Stimulated activated CD4-positive, alpha-beta T cell treated with anti-CD3 and anti-CD28 coated beads, Interleukin-2, amount 100 ng/mL, for 24 hours (primary cell): ENCODE results near the gene UNC13B.

Experiments
- DNase-seq, 2 donors: peaks; one replicate each; pipeline ENCODE4 v3.0.0-alpha.2; 2020

Gene UNC13B

DNA sequence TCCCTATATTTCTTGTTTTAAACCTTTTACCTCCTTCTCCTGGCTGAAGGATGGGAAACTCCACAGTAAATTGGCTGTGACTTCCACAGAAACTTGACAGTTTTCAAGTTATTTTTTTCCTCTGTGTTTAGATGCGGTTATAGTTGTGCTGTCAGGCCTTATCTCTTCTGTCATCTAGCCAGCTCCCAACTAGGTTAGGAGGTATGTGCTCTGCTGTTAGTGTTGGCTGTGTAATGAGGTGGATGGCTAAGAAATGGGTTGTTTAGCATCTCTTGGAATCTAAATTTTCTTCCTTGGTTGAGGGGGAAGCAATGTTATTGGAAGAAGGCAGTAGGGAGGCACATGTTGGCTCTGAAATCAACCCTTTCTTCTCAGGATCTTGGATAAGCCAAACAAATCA, 178.2 kb downstream of the UNC13B start:
- DNase-seq, result no peak

DNA sequence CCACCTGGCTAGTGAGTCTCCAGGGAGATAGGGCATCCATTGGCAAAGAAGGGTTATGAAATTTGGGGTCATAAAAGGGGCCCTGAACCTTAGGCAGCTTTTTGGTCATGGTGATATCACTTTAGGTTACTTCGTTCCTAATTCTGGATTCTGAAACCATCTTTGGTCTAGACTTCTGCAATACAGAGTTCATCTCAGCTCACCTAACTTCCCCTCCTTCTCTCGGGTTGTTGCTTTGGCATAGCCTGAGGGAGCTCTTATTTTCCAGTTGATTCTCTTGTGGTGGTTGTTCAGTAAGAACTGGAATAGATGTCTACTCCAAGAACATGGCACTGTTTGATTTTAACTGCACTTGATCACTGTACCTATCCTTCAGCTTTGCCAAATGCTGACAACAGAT, 179.2 kb downstream of the UNC13B start:
- no peak for DNase-seq

- no peak for DNase-seq
Observed at GRCh38 chr9:35341585-35341984, 179.8 kb downstream of the UNC13B start.

DNA sequence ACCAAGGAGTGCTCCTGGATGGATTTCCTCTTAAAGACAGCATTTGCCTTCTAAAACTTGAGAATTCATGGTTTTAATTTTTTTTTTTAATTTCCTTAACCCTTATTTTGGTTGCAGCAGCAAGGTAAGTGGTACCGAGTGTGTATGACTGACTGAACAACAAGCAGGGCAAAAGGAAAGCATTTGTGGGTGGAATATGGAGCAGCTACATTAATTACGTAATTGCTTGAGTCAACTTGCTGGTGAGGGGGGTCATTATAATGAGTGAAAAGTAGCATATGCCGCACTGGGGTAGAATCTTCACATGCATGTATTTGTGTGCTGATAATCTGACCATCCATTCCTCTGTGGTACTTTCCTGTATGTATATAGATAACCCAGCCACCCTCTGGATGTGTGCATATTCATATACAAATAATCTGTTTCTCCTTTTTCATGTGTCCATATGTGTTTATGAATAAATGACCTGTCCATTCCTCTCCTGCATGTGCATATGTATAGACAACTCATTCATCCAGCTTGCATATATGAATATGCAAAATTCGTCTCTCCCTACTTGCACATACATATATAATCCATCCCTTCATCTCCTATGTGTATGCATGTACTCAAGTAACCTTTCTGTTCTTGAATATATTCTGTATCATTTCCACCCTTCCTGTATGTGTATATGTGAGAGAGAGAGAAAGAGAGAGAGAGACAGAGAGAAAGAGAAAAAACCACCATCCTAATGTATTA, 180.6 kb downstream of the UNC13B start:
- no peak for DNase-seq

DNA sequence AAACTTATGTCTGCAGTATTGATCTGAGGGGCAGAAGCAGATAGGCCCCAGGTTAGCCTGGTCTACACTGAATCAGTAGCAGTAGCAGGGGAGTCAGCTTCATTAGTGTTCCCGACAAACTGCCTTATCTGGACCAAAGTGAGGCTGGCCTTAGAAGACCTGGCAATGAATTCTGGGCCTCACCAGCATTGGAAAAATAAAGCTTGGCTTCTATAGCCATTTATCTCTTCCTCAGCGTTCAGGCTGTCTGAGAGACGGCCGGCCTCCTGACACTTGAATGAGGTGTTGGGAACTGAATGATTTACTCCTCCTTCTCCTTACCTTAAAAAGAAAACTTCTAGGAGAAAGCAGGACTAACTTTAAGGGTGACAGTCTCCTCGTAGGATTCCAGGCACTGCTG, 186.3 kb downstream of the UNC13B start:
- DNase-seq, result no peak

- no peak for DNase-seq
Observed at GRCh38 chr9:35349287-35349990, 187.6 kb downstream of the UNC13B start.

- no peak for DNase-seq
Observed at GRCh38 chr9:35350212-35350611, 188.4 kb downstream of the UNC13B start.

- DNase-seq, result no peak
Observed at GRCh38 chr9:35350827-35351549, 189.2 kb downstream of the UNC13B start.

- no peak for DNase-seq
Observed at GRCh38 chr9:35353731-35354365, 192.0 kb downstream of the UNC13B start.

DNA sequence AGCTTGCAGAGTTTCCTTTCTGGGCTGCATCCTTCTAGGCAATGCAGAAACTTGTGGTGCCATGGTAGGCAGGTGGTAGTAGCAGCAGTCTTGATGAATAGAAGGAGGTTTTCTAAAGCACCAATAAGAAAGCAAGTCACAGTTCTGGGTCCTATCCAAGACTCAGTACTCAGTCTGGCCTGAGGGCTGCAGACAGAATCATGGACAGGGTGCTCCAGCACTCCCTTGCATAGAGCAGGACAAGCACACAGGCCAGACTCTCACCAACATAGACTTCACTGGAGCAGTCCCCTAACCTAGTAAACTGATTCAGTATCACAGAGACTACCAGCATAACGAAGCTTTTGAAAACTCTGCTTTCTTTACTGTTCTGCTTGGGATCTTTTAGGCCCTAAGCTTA, 194.1 kb downstream of the UNC13B start:
- no peak for DNase-seq

DNA sequence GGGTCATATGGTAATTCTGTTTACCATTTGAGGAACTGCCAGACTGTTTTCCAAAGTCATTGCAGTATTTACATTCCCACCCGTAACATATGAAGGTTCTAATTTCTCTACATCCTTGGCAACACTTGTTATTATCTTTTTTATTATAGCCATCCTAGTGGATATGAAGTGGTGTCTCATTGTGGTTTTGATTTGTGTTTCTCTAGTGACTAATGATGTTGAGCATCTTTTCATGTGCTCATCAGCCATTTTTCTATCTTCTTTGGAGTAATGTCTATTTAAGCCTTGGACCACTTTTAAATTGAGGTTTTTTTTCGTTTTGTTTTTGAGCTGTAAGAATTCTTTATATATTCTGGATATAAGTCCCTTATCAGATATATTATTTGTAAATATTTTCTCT, 195.3 kb downstream of the UNC13B start:
- no peak for DNase-seq

DNA sequence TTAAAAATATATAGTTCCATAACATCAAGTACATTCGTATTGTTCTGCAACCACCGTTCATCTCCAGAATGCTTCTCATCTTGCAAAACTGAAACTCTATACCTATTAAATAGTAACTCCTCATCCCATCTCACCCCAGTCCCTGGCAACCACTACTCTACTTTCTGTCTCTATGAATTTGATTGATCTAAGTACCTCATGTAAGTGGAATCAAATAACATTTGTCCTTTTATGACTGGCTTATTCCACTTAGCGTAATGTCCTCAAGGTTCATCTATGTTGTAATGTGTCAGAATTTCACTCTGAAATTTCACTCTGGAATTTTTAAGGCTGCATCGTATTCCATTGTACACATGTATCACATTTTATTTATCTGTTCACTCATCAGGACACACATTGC, 196.0 kb downstream of the UNC13B start:
- DNase-seq, result no peak

- no peak for DNase-seq
Observed at GRCh38 chr9:35364817-35365585, 203.2 kb downstream of the UNC13B start.

DNA sequence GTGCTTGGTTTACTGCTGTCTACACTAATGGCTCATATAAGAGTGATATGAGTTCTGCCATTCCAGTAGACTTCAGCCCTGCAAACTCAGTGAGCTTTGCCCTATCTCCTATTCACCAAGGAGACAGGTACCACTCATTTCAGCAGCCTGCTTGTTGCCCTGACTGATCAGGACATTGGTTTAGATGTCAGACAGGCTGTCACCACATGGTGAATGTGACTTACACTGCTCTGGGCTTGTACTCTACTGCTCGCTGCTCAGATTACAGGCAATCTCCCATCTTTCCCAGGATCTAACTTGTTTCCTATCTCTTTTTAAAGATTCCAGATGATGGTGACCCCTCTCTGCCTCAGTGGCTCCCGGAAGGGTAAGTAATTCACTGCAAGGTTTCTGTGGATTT, 204.8 kb downstream of the UNC13B start:
- DNase-seq, result no peak

DNA sequence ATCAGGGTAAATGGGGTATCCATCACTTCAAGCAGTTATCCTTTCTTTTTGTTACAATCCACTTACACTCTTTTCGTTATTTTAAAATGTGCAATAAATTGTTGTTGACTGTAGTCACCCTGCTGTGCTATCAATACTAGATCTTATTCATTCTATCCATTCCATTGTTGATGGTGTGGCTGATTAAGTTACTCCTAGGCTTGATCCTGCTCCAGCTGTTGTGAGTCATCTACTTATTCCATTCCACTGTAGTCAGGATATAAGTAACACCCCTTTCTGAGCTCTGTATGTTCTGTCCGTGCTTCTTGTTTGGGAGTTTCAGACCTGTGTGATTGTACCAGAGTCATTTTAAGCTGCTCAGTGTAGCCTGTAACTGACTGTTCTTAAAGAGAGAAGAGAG, 205.6 kb downstream of the UNC13B start:
- no peak for DNase-seq

GRCh38 chr9:35370241-35370640, 208.4 kb downstream of the UNC13B start:
- DNase-seq, result no peak

- no peak for DNase-seq
Observed at GRCh38 chr9:35374436-35374835, 212.6 kb downstream of the UNC13B start.

DNA sequence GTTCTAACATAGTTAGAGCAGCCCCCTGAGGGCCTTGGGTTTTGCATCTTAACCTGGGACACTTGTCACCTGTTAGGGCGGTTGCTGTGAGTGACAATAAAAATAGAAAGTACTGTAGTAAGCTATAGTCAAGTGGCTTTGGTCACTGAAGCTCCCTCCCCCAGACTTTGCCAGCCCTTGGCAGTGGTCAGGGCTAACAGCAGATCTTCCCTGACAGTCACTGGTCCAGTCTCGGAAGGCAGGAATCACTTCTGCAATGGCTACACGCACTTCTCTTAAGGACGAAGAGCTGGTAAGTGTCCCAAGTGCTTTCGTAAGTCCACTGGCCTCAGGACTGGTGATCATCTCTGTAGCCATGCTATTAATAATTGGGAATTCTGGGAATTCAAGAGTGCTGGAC, 213.1 kb downstream of the UNC13B start:
- DNase-seq, result no peak

DNA sequence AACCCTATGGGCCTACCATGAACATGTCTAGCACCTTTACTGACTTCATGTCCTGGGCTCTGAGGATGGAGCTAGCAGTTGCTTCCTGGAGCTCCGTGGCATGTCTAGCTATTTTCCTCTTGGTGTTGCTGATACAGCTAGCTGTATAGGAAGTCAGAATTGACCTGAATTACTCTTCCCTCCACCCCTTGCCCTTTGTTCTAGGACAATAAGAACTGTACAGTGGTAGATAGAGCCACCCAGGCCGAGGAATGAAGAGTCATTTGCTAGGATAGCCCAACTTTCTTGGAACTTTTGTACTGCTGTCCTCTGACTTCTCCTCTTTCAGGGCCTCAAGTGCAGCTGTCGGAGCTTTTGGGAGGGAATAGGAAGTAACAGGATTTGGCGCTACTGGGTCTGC, 218.2 kb downstream of the UNC13B start:
- no peak for DNase-seq

GRCh38 chr9:35380619-35381018, 218.8 kb downstream of the UNC13B start:
- DNase-seq, result no peak

GRCh38 chr9:35385042-35385441, 223.2 kb downstream of the UNC13B start:
- no peak for DNase-seq

- no peak for DNase-seq
Observed at GRCh38 chr9:35395076-35395705, 233.4 kb downstream of the UNC13B start.
